NCI-H748 (cell line): ENCODE results near the gene GALNT9.
"Not testable (repeated sequence)": the region's sequence is repeated elsewhere in the genome, so short reads cannot be mapped to it uniquely, and the experiment has no call there.

Experiments used
- DNase-seq: peaks from one replicate; lab custom pipeline; 2025; ENCODE audit not compliant: unreplicated experiment; lab: John Stamatoyannopoulos, UW

GALNT9 gene

GRCh38 chr12:132295561-132295960 is 33.8 kb downstream of the GALNT9 start:
- not testable (repeated sequence) for DNase-seq

- DNase-seq, result no peak
These were observed 34.3 kb downstream of the GALNT9 start for GRCh38 chr12:132295101-132295526.

- DNase-seq, result no peak
These were observed 35.0 kb downstream of the GALNT9 start for GRCh38 chr12:132294121-132295034.

- no peak for DNase-seq
These were observed 36.8 kb downstream of the GALNT9 start for GRCh38 chr12:132292328-132293319.

GRCh38 chr12:132291402-132292175 is 37.8 kb downstream of the GALNT9 start:
- DNase-seq, result no peak

- DNase-seq, result no peak
These were observed 39.2 kb downstream of the GALNT9 start for GRCh38 chr12:132290203-132290540.

- no peak for DNase-seq
These were observed 39.8 kb downstream of the GALNT9 start for GRCh38 chr12:132289356-132290202.

GRCh38 chr12:132288516-132289215 is 40.7 kb downstream of the GALNT9 start:
- DNase-seq, result no peak

GRCh38 chr12:132287391-132288238 is 41.8 kb downstream of the GALNT9 start:
- DNase-seq, result no peak

- DNase-seq, result no peak
These were observed 42.5 kb downstream of the GALNT9 start for GRCh38 chr12:132286912-132287311.

- DNase-seq, result peak; percentile 49
These were observed 43.3 kb downstream of the GALNT9 start for GRCh38 chr12:132285991-132286681.

- DNase-seq, result no peak
These were observed 44.3 kb downstream of the GALNT9 start for GRCh38 chr12:132284827-132285741.

GRCh38 chr12:132284071-132284826 is 45.1 kb downstream of the GALNT9 start:
- no peak for DNase-seq

GRCh38 chr12:132282950-132283771 is 46.2 kb downstream of the GALNT9 start:
- DNase-seq, result peak; percentile 34
